ENCODE data around the gene SNAP29.

The SNAP29 gene

DNA sequence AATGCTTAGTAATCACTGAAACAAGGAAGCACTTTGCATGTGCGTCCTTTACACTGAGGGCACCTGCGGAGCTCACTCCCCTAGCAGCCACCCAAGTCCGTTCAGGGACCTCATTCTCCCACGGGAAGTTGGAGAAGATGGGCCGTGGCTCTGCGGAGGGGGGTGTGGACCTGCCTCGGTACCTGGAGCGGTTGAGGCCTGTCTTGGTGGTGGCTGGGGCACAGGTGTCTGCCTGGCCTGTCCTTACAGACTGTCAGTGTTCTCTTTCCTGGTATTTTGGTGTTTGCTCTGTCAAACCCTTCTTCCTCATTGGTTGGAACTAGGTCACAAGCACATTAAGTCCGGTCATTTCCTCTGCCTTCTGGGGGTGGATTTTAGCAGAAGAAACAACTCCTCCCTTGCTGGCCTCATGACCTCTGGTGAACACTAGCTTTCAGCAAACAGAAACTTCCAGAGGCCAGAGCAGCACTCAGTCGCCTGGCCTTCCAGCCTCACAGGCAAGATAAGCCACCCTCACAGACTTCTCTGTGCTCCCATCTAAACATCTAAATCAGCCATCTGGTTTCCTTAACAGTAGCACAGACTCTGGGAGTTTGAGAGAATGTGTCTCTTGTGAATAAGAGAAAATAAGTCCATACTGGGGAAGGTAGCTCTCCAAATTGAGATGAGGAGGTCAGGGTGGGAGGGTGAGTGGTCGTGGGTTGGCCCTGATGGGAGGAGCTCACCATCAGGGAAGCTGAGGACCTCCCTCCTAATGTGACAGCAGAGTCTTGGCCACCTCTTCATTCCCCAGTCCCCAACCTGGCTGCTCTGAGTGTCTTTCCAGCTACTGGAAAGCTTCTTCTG is 8.6 kb downstream of the SNAP29 start:
- TF ChIP-seq, protein P1, sequence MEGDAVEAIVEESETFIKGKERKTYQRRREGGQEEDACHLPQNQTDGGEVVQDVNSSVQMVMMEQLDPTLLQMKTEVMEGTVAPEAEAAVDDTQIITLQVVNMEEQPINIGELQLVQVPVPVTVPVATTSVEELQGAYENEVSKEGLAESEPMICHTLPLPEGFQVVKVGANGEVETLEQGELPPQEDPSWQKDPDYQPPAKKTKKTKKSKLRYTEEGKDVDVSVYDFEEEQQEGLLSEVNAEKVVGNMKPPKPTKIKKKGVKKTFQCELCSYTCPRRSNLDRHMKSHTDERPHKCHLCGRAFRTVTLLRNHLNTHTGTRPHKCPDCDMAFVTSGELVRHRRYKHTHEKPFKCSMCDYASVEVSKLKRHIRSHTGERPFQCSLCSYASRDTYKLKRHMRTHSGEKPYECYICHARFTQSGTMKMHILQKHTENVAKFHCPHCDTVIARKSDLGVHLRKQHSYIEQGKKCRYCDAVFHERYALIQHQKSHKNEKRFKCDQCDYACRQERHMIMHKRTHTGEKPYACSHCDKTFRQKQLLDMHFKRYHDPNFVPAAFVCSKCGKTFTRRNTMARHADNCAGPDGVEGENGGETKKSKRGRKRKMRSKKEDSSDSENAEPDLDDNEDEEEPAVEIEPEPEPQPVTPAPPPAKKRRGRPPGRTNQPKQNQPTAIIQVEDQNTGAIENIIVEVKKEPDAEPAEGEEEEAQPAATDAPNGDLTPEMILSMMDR (IDR thresholded peaks at IDR 0.05; ENCODE audit: control insufficient read depth, extremely low read depth, insufficient read depth) = no peak
- peak overlapping the region; percentile 3 for H3K4me3 ChIP-seq (ENCODE audit: low read depth, low read length)
- DNase-seq (ENCODE audit: low read depth) = peak; percentile 86

DNA sequence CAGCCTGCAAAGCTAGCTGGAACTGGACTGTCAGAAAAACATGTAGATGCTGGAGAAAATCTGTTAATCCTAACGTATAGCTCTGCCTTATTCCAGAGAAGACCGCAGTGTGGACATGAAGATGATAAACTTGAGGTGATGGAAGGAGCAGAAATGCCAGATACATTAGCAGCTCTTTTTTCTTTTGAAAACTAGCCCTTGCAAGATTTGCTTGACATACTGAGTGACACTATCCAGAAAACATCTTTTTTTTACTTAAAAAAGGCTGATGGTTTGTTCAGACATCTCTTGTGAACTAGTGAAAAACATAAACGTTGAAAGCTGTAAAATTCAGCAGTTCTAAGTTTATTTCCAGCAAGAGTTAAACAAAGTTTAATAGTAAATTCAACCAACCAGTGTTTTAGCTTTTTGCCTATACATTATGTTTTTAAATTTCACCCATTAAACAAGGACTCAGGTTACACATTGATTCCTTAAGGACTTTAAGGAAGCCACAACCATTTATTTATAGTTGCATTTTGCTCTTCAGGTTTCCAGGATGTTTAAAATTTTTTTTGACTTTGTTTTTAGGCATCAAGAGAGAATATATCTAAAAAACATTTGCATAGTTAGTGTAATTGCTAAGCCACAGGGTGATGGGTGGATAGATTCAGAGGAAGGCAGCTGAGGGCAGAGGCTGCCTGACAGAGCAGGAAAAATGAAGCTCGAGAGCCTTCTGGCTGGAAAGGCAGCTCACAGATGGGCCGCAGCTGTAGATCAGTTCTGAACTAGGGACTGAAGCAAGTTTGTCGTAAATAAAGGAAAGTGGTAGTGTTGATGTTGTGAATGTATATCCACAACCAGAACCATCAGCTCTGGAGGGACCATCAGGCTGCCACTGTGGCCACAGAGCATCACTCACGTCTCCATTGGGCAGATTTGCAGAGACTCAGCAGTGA is 9.5 kb downstream of the SNAP29 start:
- no peak overlapping the region for H3K4me3 ChIP-seq (ENCODE audit: low read depth, low read length)
- no peak for DNase-seq (ENCODE audit: low read depth)
- TF ChIP-seq, protein P1 (IDR thresholded peaks at IDR 0.05; ENCODE audit: control insufficient read depth, extremely low read depth, insufficient read depth) = no peak

DNA sequence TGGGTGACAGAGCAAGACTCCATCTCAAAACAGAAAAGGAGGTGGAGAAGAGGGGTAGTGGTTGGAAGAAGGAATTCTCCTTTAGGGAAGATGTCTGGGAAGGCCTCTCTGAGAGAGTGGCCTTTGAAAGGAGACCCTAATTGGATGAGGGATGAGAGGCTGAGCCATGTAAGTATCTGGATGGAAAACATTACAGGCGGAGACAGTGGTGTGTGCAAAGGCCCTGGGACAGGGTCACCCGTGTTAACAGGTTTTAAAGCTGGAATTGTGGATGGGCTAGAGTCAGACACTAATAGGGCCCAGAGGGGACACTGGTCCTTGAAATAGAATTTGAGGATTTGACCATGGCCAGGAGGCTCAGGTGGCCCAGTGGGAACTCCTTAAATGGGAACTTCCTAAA is 10.4 kb downstream of the SNAP29 start:
- no peak overlapping the region for H3K4me3 ChIP-seq (ENCODE audit: low read depth, low read length)
- DNase-seq (ENCODE audit: low read depth) = no peak
- TF ChIP-seq, protein P1 (IDR thresholded peaks at IDR 0.05; ENCODE audit: control insufficient read depth, extremely low read depth, insufficient read depth) = no peak

DNA sequence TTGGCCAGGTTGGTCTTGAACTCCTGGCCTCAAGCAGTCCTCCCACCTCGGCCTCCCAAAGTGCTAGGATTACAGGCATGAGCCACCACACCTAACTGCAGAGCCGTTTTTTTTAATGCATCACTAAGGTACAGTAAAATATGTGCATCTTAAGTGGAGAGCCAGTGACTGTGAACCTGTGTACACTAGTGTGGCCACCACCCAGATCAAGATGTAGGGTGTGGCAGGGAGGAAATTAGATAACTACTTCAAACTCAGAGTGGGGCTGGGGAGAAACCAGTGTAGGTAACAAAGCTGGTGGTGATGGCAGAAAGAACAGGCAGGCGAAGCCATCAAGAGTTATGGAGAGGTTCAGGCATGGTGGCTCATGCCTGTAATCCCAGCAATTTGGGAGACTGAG is 14.4 kb downstream of the SNAP29 start:
- H3K4me3 ChIP-seq (ENCODE audit: low read depth, low read length) = no peak overlapping the region
- TF ChIP-seq, protein P1 (IDR thresholded peaks at IDR 0.05; ENCODE audit: control insufficient read depth, extremely low read depth, insufficient read depth) = no peak
- DNase-seq (ENCODE audit: low read depth) = no peak

DNA sequence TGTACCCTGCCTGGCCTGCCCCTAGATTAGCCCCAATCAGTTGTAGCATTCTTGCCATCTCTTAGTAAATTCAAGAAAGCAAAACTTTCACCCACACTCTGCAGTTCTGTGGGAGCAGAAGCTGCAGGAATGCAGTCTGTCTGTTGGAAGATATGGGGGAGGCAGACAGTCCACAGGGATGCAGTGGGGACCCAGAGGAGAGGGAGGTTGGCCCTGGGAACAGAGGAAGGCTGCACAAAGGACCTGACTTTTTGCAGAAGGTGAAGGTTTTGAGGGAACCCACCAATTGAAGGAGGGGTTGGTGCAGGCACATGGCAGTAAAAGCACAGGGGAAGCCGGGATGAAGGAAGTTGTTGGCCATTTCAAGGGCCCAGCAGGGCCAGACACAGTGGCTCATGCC is 16.5 kb downstream of the SNAP29 start:
- no peak overlapping the region for H3K4me3 ChIP-seq (ENCODE audit: low read depth, low read length)

DNA sequence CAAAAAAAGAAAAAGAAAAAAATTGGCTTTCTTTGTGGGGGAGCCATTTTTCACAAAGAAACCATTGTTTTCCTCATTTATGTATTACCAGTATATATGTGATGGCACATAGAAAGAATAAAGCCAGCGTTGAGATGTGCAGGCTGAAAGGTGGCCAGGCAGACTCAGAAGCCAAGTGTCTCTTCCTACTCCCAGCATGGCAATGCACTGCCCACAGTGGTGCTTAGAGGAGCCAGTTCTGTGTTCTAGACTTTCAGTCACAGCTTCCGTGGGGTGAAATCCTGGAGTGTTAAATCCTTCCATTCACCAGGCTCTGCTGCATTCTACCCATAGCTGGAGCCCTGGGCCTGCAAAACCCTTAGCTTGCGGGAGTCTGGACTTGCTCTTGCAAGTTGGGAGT is 18.9 kb downstream of the SNAP29 start:
- TF ChIP-seq, protein P1 (IDR thresholded peaks at IDR 0.05; ENCODE audit: control insufficient read depth, extremely low read depth, insufficient read depth) = no peak
- H3K4me3 ChIP-seq (ENCODE audit: low read depth, low read length) = no peak overlapping the region
- DNase-seq (ENCODE audit: low read depth) = no peak

More for the DNA sequence above, 16.5 kb downstream of the SNAP29 start:
- TF ChIP-seq, protein P1 (IDR thresholded peaks at IDR 0.05; ENCODE audit: control insufficient read depth, extremely low read depth, insufficient read depth) = no peak
- no peak for DNase-seq (ENCODE audit: low read depth)
